ENCODE measurements around the gene MMP20.

GRCh38 chr11:102568851-102569250 lies 56.3 kb downstream of the MMP20 start:
- no peak for TF ChIP-seq CTCF (IDR thresholded peaks at IDR 0.05)
- TF ChIP-seq EZH2 (IDR thresholded peaks at IDR 0.05; ENCODE audit: borderline replicate concordance, insufficient read depth, low read depth, low read length, poor library complexity, severe bottlenecking) = no peak
